PC-3 (cell line): ENCODE measurements around the gene NGRN.
"Not testable (repeated sequence)": the region's sequence is repeated elsewhere in the genome, so short reads cannot be mapped to it uniquely, and the experiment has no call there.

Experiments
- EZH2 ChIP-seq: fragments of 300-600 bp; sonication (generic); IDR thresholded peaks from one replicate; pipeline ENCODE4 v1.6.1; 2017; ENCODE audit warnings: antibody characterized with exemption, mild to moderate bottlenecking, low read length; ENCODE audit not compliant: unreplicated experiment
- EZH2phosphoT487 ChIP-seq: fragments of 300-600 bp; sonication (generic); IDR thresholded peaks from 2 replicates; pipeline ENCODE4 v1.6.1; 2018; ENCODE audit warnings: mild to moderate bottlenecking, antibody characterized with exemption, low read length, borderline replicate concordance
- TF ChIP-seq, protein P1 (sequence below): fragments of 300-600 bp; sonication (generic); conservative IDR thresholded peaks from 2 replicates; pipeline ENCODE4 v1.5.1; 2017; ENCODE audit warnings: antibody characterized with exemption, low read depth, mild to moderate bottlenecking, low read length

DNA sequence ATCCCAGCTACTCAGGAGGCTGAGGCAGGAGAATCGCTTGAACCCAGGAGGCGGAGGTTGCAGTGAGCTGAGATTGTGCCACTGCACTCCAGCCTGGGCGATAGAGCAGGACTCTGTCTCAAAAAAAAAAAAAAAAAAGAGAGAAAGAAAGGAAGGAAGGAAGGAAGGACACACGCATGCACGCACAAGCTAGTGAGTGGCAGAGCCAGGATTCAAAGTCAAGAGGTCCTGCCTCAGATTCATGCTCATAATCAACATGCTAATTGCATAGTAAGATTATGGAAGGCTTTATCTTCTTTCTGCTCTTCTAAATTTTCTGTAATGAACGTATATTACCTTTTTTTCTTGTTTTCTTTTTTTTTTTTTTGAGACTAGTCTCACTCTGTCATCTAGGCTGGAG, 4.7 kb upstream of the NGRN start:
- TF ChIP-seq, protein P1, sequence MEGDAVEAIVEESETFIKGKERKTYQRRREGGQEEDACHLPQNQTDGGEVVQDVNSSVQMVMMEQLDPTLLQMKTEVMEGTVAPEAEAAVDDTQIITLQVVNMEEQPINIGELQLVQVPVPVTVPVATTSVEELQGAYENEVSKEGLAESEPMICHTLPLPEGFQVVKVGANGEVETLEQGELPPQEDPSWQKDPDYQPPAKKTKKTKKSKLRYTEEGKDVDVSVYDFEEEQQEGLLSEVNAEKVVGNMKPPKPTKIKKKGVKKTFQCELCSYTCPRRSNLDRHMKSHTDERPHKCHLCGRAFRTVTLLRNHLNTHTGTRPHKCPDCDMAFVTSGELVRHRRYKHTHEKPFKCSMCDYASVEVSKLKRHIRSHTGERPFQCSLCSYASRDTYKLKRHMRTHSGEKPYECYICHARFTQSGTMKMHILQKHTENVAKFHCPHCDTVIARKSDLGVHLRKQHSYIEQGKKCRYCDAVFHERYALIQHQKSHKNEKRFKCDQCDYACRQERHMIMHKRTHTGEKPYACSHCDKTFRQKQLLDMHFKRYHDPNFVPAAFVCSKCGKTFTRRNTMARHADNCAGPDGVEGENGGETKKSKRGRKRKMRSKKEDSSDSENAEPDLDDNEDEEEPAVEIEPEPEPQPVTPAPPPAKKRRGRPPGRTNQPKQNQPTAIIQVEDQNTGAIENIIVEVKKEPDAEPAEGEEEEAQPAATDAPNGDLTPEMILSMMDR = not testable (repeated sequence)
- TF ChIP-seq EZH2phosphoT487, EZH2: not testable (repeated sequence)
